HEK293 (cell line): ENCODE results near the gene GAL3ST2.

Experiments used
- CTCF ChIA-PET: fragments of 350-600 bp; formaldehyde crosslinking; extraction: SDS; loops from one replicate; lab custom pipeline; 2021; ENCODE audit warnings: antibody characterized with exemption; lab: Yijun Ruan, JAX
- POLR2A ChIA-PET: fragments of 300-600 bp; formaldehyde crosslinking; extraction: SDS; loops from one replicate; lab custom pipeline; 2020; ENCODE audit warnings: antibody characterized with exemption, inconsistent platforms; lab: Yijun Ruan, JAX
- H3K27ac ChIP-seq: fragments of 200-500 bp; sonication (Bioruptor generic); 2 replicates; pipeline ENCODE4 v1.5.1; 2014; ENCODE audit warnings: low read depth, low read length, control low read depth, inconsistent platforms; ENCODE audit errors: extremely low read depth
- H3K36me3 ChIP-seq, 2 experiments: fragments of 200-500 bp in 1 of 2; sonication (Bioruptor generic) in 1 of 2; 1 replicate in 1 of 2; 2 replicates in 1 of 2; pipeline ENCODE4 v1.5.1; 2014 to 2017; ENCODE audit warnings: inconsistent platforms in 2 of 2, low read length in 2 of 2; ENCODE audit not compliant: control insufficient read depth in 2 of 2, insufficient read depth in 1 of 2
- H3K4me1 ChIP-seq: fragments of 200-500 bp; sonication (Bioruptor generic); 2 replicates; pipeline ENCODE4 v1.5.1; 2014; ENCODE audit warnings: mild to moderate bottlenecking, low read length, inconsistent platforms; ENCODE audit not compliant: control insufficient read depth, insufficient read depth
- H3K4me3 ChIP-seq: 2 replicates; pipeline ENCODE4 v1.5.1; 2011; ENCODE audit warnings: low read depth, mild to moderate bottlenecking, control low read depth, low read length, moderate library complexity
- H3K9me3 ChIP-seq: fragments of 200-500 bp; sonication (Bioruptor generic); 2 replicates; pipeline ENCODE4 v1.5.1; 2014; ENCODE audit warnings: low read depth, low read length, inconsistent platforms; ENCODE audit not compliant: control insufficient read depth, insufficient read depth
- EGR2 ChIP-seq: fragments of 450-650 bp; formaldehyde crosslinking; IDR thresholded peaks from 2 replicates; pipeline ENCODE4 v1.5.1; 2016; ENCODE audit warnings: low read depth, missing biosample characterization, missing genetic modification characterization
- GLIS2 ChIP-seq: fragments of 450-650 bp; formaldehyde crosslinking; IDR thresholded peaks from 2 replicates; pipeline ENCODE4 v1.5.1; 2016; ENCODE audit warnings: missing biosample characterization, missing genetic modification characterization
- HIC1 ChIP-seq: fragments of 450-650 bp; formaldehyde crosslinking; IDR thresholded peaks from 2 replicates; pipeline ENCODE4 v1.5.1; 2016; ENCODE audit warnings: missing biosample characterization, missing genetic modification characterization
- KLF8 ChIP-seq: fragments of 450-650 bp; formaldehyde crosslinking; IDR thresholded peaks from 2 replicates; pipeline ENCODE4 v1.5.1; 2016; ENCODE audit warnings: missing biosample characterization, missing genetic modification characterization
- KLF9 ChIP-seq: fragments of 450-650 bp; formaldehyde crosslinking; IDR thresholded peaks from 2 replicates; pipeline ENCODE4 v1.5.1; 2016; ENCODE audit warnings: missing biosample characterization, missing genetic modification characterization, low read depth
- REPIN1 ChIP-seq: fragments of 450-650 bp; formaldehyde crosslinking; IDR thresholded peaks from 2 replicates; pipeline ENCODE4 v1.5.1; 2017; ENCODE audit warnings: missing biosample characterization, missing genetic modification characterization, low read depth
- SETDB1 ChIP-seq: IDR thresholded peaks from one replicate; pipeline ENCODE4 v1.6.1; 2017; ENCODE audit warnings: mild to moderate bottlenecking, low read length, moderate library complexity, mixed read lengths; ENCODE audit not compliant: insufficient read length
- ZBTB26 ChIP-seq: fragments of 450-650 bp; formaldehyde crosslinking; optimal IDR thresholded peaks from 2 replicates; pipeline ENCODE3; 2016; ENCODE audit warnings: missing biosample characterization, mild to moderate bottlenecking, missing genetic modification characterization
- ZFHX2 ChIP-seq: fragments of 450-650 bp; formaldehyde crosslinking; conservative IDR thresholded peaks from 2 replicates; pipeline ENCODE4 v1.5.1; 2016; ENCODE audit warnings: missing biosample characterization, missing genetic modification characterization
- ZIC2 ChIP-seq: fragments of 450-650 bp; formaldehyde crosslinking; IDR thresholded peaks from 2 replicates; pipeline ENCODE4 v1.5.1; 2016; ENCODE audit warnings: missing biosample characterization, missing genetic modification characterization
- ZNF10 ChIP-seq: fragments of 450-650 bp; formaldehyde crosslinking; IDR thresholded peaks from 2 replicates; pipeline ENCODE4 v1.5.1; 2017; ENCODE audit warnings: missing biosample characterization, missing genetic modification characterization
- ZNF140 ChIP-seq: fragments of 450-650 bp; formaldehyde crosslinking; IDR thresholded peaks from 2 replicates; pipeline ENCODE4 v1.5.1; 2016; ENCODE audit warnings: missing biosample characterization, missing genetic modification characterization
- ZNF174 ChIP-seq: fragments of 450-650 bp; formaldehyde crosslinking; IDR thresholded peaks from 2 replicates; pipeline ENCODE4 v1.5.0; 2017; ENCODE audit warnings: missing biosample characterization, mild to moderate bottlenecking, missing genetic modification characterization
- ZNF23 ChIP-seq: fragments of 450-650 bp; formaldehyde crosslinking; IDR thresholded peaks from 2 replicates; pipeline ENCODE4 v1.5.1; 2016; ENCODE audit warnings: missing biosample characterization, missing genetic modification characterization, borderline replicate concordance
- ZNF24 ChIP-seq: fragments of 450-650 bp; formaldehyde crosslinking; IDR thresholded peaks from 2 replicates; pipeline ENCODE4 v1.5.1; 2016; ENCODE audit warnings: missing biosample characterization, missing genetic modification characterization
- ZNF274 ChIP-seq, 2 experiments: fragments of 200-500 bp in 1 of 2; fragments of 450-650 bp in 1 of 2; sonication (Bioruptor generic) in 1 of 2; formaldehyde crosslinking in 1 of 2; IDR thresholded peaks; 2 replicates each; pipeline versions ENCODE4 v1.5.1 to v1.6.1; 2014 to 2016; ENCODE audit warnings: borderline replicate concordance in 1 of 2, inconsistent platforms in 1 of 2, low read length in 1 of 2, missing biosample characterization in 1 of 2, missing genetic modification characterization in 1 of 2
- ZNF335 ChIP-seq: fragments of 450-650 bp; formaldehyde crosslinking; conservative IDR thresholded peaks from 2 replicates; pipeline ENCODE4 v1.5.1; 2016; ENCODE audit warnings: missing biosample characterization, missing genetic modification characterization
- ZNF354C ChIP-seq: fragments of 450-650 bp; formaldehyde crosslinking; IDR thresholded peaks from 2 replicates; pipeline ENCODE4 v1.5.1; 2016; ENCODE audit warnings: missing biosample characterization, missing genetic modification characterization, low read depth, borderline replicate concordance
- ZNF549 ChIP-seq: fragments of 450-650 bp; IDR thresholded peaks from 2 replicates; pipeline ENCODE4 v1.5.1; 2018; ENCODE audit warnings: missing biosample characterization, missing genetic modification characterization, mild to moderate bottlenecking, inconsistent platforms, moderate library complexity
- ZNF561 ChIP-seq: fragments of 450-650 bp; IDR thresholded peaks from 2 replicates; pipeline ENCODE4 v1.5.1; 2018; ENCODE audit warnings: missing biosample characterization, missing genetic modification characterization, borderline replicate concordance
- ZNF654 ChIP-seq: fragments of 450-650 bp; formaldehyde crosslinking; IDR thresholded peaks from 2 replicates; pipeline ENCODE4 v1.5.1; 2016; ENCODE audit warnings: low read depth, missing biosample characterization, missing genetic modification characterization
- ZNF664 ChIP-seq: fragments of 450-650 bp; formaldehyde crosslinking; IDR thresholded peaks from 2 replicates; pipeline ENCODE4 v1.5.1; 2016; ENCODE audit warnings: missing biosample characterization, missing genetic modification characterization
- ZNF704 ChIP-seq: fragments of 450-650 bp; formaldehyde crosslinking; IDR thresholded peaks from 2 replicates; pipeline ENCODE4 v1.5.1; 2016; ENCODE audit warnings: missing biosample characterization, missing genetic modification characterization
- ZNF792 ChIP-seq: fragments of 450-650 bp; formaldehyde crosslinking; IDR thresholded peaks from 2 replicates; pipeline ENCODE4 v1.5.1; 2016; ENCODE audit warnings: missing biosample characterization, missing genetic modification characterization
- ZNF830 ChIP-seq: fragments of 450-650 bp; IDR thresholded peaks from 2 replicates; pipeline ENCODE4 v1.5.0; 2018; ENCODE audit warnings: missing biosample characterization, missing genetic modification characterization, low read depth, mild to moderate bottlenecking, moderate library complexity
- ZSCAN18 ChIP-seq: fragments of 450-650 bp; formaldehyde crosslinking; IDR thresholded peaks from 2 replicates; pipeline ENCODE4 v1.5.1; 2016; ENCODE audit warnings: missing biosample characterization, missing genetic modification characterization
- ZSCAN30 ChIP-seq: fragments of 450-650 bp; IDR thresholded peaks from 2 replicates; pipeline ENCODE4 v1.5.1; 2018; ENCODE audit warnings: missing biosample characterization, mild to moderate bottlenecking, missing genetic modification characterization, moderate library complexity

Gene GAL3ST2

GRCh38 chr2:241767464-241768250 is 9.0 kb upstream of the GAL3ST2 start:
- Histone ChIP-seq H3K4me1 (no peaks in the 10 kb centered on the region; the same call in 1 of the 2 replicates), H3K4me3 (no peak overlapping the region), H3K36me3 (no peaks in the 10 kb centered on the region), H3K27ac (no peak overlapping the region), H3K9me3 (no peaks in the 10 kb centered on the region)
- TF ChIP-seq GLIS2 (tag by site-specific recombination): peak; percentile 21; the same call in 1 of the 2 replicates
- TF ChIP-seq KLF9: 0 out of 2 replicates have a peak, but pooled peaks have one; percentile 30
- TF ChIP-seq ZSCAN18: no peak
- ChIA-PET CTCF (interaction anchor here (1.0 kb wide), 1 partner anchor 15 kb away, joined by 3 read pairs; no protein-coding TSS in a partner anchor), POLR2A (no interaction called here)

GRCh38 chr2:241768251-241768711 is 8.3 kb upstream of the GAL3ST2 start:
- Histone ChIP-seq H3K4me1 (no peaks in the 10 kb centered on the region), H3K36me3 (no peaks in the 10 kb centered on the region), H3K9me3 (no peaks in the 10 kb centered on the region), H3K27ac (no peak overlapping the region), H3K4me3 (no peak overlapping the region)
- POLR2A ChIA-PET: no interaction called here
- no peak for TF ChIP-seq REPIN1 (tag by site-specific recombination)
- TF ChIP-seq ZNF654: no peak
- no peak for TF ChIP-seq ZNF23
- TF ChIP-seq SETDB1: no peak
- TF ChIP-seq KLF8: no peak
- no peak for TF ChIP-seq ZNF354C
- TF ChIP-seq EGR2: peak; percentile 40; the same call in 1 of the 2 replicates
- no peak for TF ChIP-seq ZNF174 (tag by site-specific recombination)
- TF ChIP-seq ZNF704 (tag by site-specific recombination): no peak
- TF ChIP-seq ZNF561 (tag by site-specific recombination): no peak
- TF ChIP-seq KLF9: no peak
- TF ChIP-seq ZNF140 (tag by site-specific recombination): no peak
- TF ChIP-seq ZFHX2 (tag by site-specific recombination): peak; percentile 58
- no peak for TF ChIP-seq ZNF792 (tag by site-specific recombination)
- peak; percentile 76 for TF ChIP-seq HIC1
- no peak for TF ChIP-seq ZNF10
- CTCF ChIA-PET: interaction anchor here (1.0 kb wide), 1 partner anchor 15 kb away, joined by 3 read pairs; no protein-coding TSS in a partner anchor

GRCh38 chr2:241768850-241769249 is 7.8 kb upstream of the GAL3ST2 start:
- Histone ChIP-seq H3K4me3 (no peak overlapping the region), H3K4me1 (no peaks in the 10 kb centered on the region), H3K27ac (no peak overlapping the region), H3K36me3 (no peaks in the 10 kb centered on the region), H3K9me3 (no peaks in the 10 kb centered on the region)
- CTCF ChIA-PET: interaction anchor here (1.0 kb wide), 1 partner anchor 14 kb away, joined by 3 read pairs; no protein-coding TSS in a partner anchor
- POLR2A ChIA-PET: no interaction called here
- TF ChIP-seq ZIC2 (tag by site-specific recombination) (no peak), ZSCAN30 (tag by site-specific recombination) (no peak), ZNF274 (IDR thresholded peaks at IDR 0.05; ENCODE audit: low read length) (no peak), ZNF274 (tag by site-specific recombination; IDR thresholded peaks at IDR 0.05; ENCODE audit: borderline replicate concordance) (no peak), ZNF664 (tag by site-specific recombination) (no peak), ZNF792 (tag by site-specific recombination) (no peak), ZNF335 (tag by site-specific recombination) (no peak), ZNF830 (no peak), ZNF24 (tag by site-specific recombination) (no peak), ZNF549 (tag by site-specific recombination) (no peak), ZBTB26 (tag by site-specific recombination) (no peak)
